Gastroesophageal sphincter (tissue), 3 donors: ENCODE results near the gene CENATAC.

Experiments used
- CTCF ChIP-seq, 4 experiments: fragments of 200-600 bp in 2 of 4; fragments of 450-650 bp in 2 of 4; sonication (generic) in 1 of 4; IDR thresholded peaks; one replicate each; pipeline ENCODE4 v1.5.1; 2017 to 2019; ENCODE audit warnings: antibody characterized with exemption in 4 of 4, mild to moderate bottlenecking in 2 of 4, moderate library complexity in 2 of 4
- POLR2A ChIP-seq, 2 donors: fragments of 450-650 bp; IDR thresholded peaks; one replicate each; pipeline ENCODE4 v1.6.1; 2017; ENCODE audit warnings: antibody characterized with exemption in 2 of 2, mild to moderate bottlenecking in 2 of 2, moderate library complexity in 1 of 2
- POLR2AphosphoS5 ChIP-seq: sonication (generic); formaldehyde crosslinking; IDR thresholded peaks from one replicate; pipeline ENCODE4 v1.6.1; 2017; ENCODE audit warnings: antibody characterized with exemption

GRCh38 chr11:119023741-119024140, 25.8 kb downstream of the CENATAC start:
- TF ChIP-seq CTCF (IDR thresholded peaks at IDR 0.05) (no peak), POLR2A (IDR thresholded peaks at IDR 0.05) (no peak), POLR2AphosphoS5 (no peak)
